Endothelial cell of umbilical vein (primary cell): ENCODE measurements around the gene MS4A14. TPM values are rescaled to one million over a fixed set of nuclear protein-coding genes. Genes with fewer than 3 reads are reported as not detected.

Experiments
- BruUV-seq: library from RNA; stranded (reverse); fragments of 400-500 nt; replicated peaks from 2 replicates; lab custom pipeline; 2021; lab: Mats Ljungman, UMichigan
- CTCF ChIA-PET: fragments of 300-600, 350-600 bp; sonication (Branson Sonifier 250); formaldehyde crosslinking; loops from one replicate; lab custom pipeline; 2021; ENCODE audit warnings: antibody characterized with exemption, inconsistent platforms; lab: Charles Lee
- POLR2A ChIA-PET: fragments of 300-600, 350-600 bp; sonication (Branson Sonifier 250); formaldehyde crosslinking; loops from one replicate; lab custom pipeline; 2021; ENCODE audit warnings: antibody characterized with exemption, inconsistent platforms; lab: Charles Lee
- DNase-seq: peaks from one replicate; pipeline ENCODE4 v3.0.0-alpha.2; 2011; ENCODE audit warnings: low read depth, low spot score
- FAIRE-seq: peaks from 2 replicates; lab custom pipeline; 2011; peaks lifted over from hg19 to GRCh38; lab: Jason Lieb, UNC
- H2AFZ ChIP-seq: 2 replicates; pipeline ENCODE4 v1.6.0; 2012; ENCODE audit warnings: low read depth, low read length, control low read depth, inconsistent platforms
- H3K27ac ChIP-seq: 2 replicates; pipeline ENCODE4 v1.5.1; 2011; ENCODE audit warnings: low read depth, mild to moderate bottlenecking, control low read depth, low read length, moderate library complexity; ENCODE audit not compliant: insufficient read depth
- H3K27me3 ChIP-seq, 2 experiments: 2 replicates each; pipeline versions ENCODE4 v1.6.0 to v1.6.1; 2011; ENCODE audit warnings: low read length in 2 of 2, mixed read lengths in 1 of 2; ENCODE audit not compliant: control insufficient read depth in 2 of 2, insufficient read depth in 2 of 2
- H3K36me3 ChIP-seq, 2 experiments: 2 replicates in 1 of 2; 3 replicates in 1 of 2; pipeline ENCODE4 v1.5.1; 2011; ENCODE audit warnings: low read length in 2 of 2, mild to moderate bottlenecking in 1 of 2, moderate library complexity in 1 of 2; ENCODE audit not compliant: control insufficient read depth in 2 of 2, insufficient read depth in 2 of 2; ENCODE audit errors: extremely low read depth in 1 of 2
- H3K4me1 ChIP-seq: 3 replicates; pipeline ENCODE4 v1.5.1; 2011; ENCODE audit warnings: mild to moderate bottlenecking, low read length; ENCODE audit not compliant: control insufficient read depth, insufficient read depth; ENCODE audit errors: extremely low read depth
- H3K4me2 ChIP-seq: 2 replicates; pipeline ENCODE4 v1.6.1; 2011; ENCODE audit warnings: low read length, control low read depth, mixed read lengths; ENCODE audit not compliant: insufficient read depth
- H3K4me3 ChIP-seq, 3 experiments: fragments of 200-600 bp in 1 of 3; sonication (generic), shearing (Covaris generic) in 1 of 3; replicated peaks in 1 of 3; 2 replicates each; pipeline ENCODE4 v1.5.1; 2011 to 2016; ENCODE audit warnings: control low read depth in 3 of 3, low read length in 3 of 3, mild to moderate bottlenecking in 2 of 3, inconsistent platforms in 1 of 3, low read depth in 1 of 3, moderate library complexity in 1 of 3; ENCODE audit not compliant: insufficient read depth in 1 of 3
- H3K79me2 ChIP-seq: 2 replicates; pipeline ENCODE4 v1.6.0; 2012; ENCODE audit warnings: low read length, inconsistent platforms; ENCODE audit not compliant: control insufficient read depth, insufficient read depth
- H3K9ac ChIP-seq: replicated peaks from 2 replicates; pipeline ENCODE3; 2011; ENCODE audit warnings: low read length, control low read depth; ENCODE audit not compliant: insufficient read depth; ENCODE audit errors: extremely low read depth
- H3K9me1 ChIP-seq: replicated peaks from 3 replicates; pipeline ENCODE4 v1.6.0; 2011; ENCODE audit warnings: mild to moderate bottlenecking, low read length; ENCODE audit not compliant: control insufficient read depth, insufficient read depth; ENCODE audit errors: extremely low read depth
- H3K9me3 ChIP-seq: replicated peaks from 2 replicates; pipeline ENCODE4 v1.5.1; 2012; ENCODE audit warnings: low read length, inconsistent platforms; ENCODE audit not compliant: control insufficient read depth, insufficient read depth
- H4K20me1 ChIP-seq: replicated peaks from 2 replicates; pipeline ENCODE3; 2011; ENCODE audit warnings: mild to moderate bottlenecking, low read length; ENCODE audit not compliant: control insufficient read depth, insufficient read depth; ENCODE audit errors: extremely low read depth
- EZH2 ChIP-seq: IDR thresholded peaks from 2 replicates; pipeline ENCODE4 v1.6.1; 2012; ENCODE audit warnings: borderline replicate concordance, low read depth, mild to moderate bottlenecking, moderate library complexity, low read length, inconsistent platforms; ENCODE audit not compliant: severe bottlenecking
- FOS ChIP-seq: IDR thresholded peaks from 2 replicates; pipeline ENCODE4 v1.6.1; 2011; ENCODE audit warnings: mild to moderate bottlenecking, low read length, moderate library complexity, borderline replicate concordance; ENCODE audit not compliant: insufficient read depth
- GATA2 ChIP-seq: IDR thresholded peaks from 2 replicates; pipeline ENCODE4 v1.7.0; 2011; ENCODE audit warnings: low read depth, mild to moderate bottlenecking, moderate library complexity, mixed read lengths, low read length; ENCODE audit not compliant: insufficient read length, insufficient read depth
- JUN ChIP-seq: IDR thresholded peaks from 2 replicates; pipeline ENCODE4 v1.6.1; 2011; ENCODE audit warnings: borderline replicate concordance, low read depth; ENCODE audit not compliant: insufficient read length, insufficient read depth
- MAX ChIP-seq: IDR thresholded peaks from 2 replicates; pipeline ENCODE4 v1.6.1; 2011; ENCODE audit not compliant: insufficient read depth, insufficient read length
- MYC ChIP-seq: IDR thresholded peaks from one replicate; pipeline ENCODE4 v1.6.1; 2011; ENCODE audit warnings: mild to moderate bottlenecking, low read depth, low read length
- POLR2A ChIP-seq: IDR thresholded peaks from 2 replicates; pipeline ENCODE4 v1.6.1; 2012; ENCODE audit warnings: low read depth, mild to moderate bottlenecking, control low read depth, low read length
- POLR2AphosphoS5 ChIP-seq: IDR thresholded peaks from 2 replicates; pipeline ENCODE4 v1.6.1; 2012; ENCODE audit warnings: low read depth, mild to moderate bottlenecking, control low read depth, low read length, moderate library complexity; ENCODE audit not compliant: insufficient read depth
- dilution Hi-C: fragments of 300-500 bp; cut with MboI; formaldehyde crosslinking; loops from one replicate; pipeline ENCODE4 v1.15.0; 2019; ENCODE audit warnings: low sequenced_read_pairs; ENCODE audit not compliant: extremely low pct_ligation_motif_present
- intact Hi-C: fragments of 100-400 bp; cut with micrococcal nuclease; formaldehyde crosslinking; loops from one replicate; pipeline ENCODE4 v1.10.0; 2022
- polyA plus RNA-seq, 4 experiments: library from polyadenylated mRNA; depleted of rRNA in 3 of 4; stranded (reverse) in 3 of 4; unstranded in 1 of 4; fragments of >200 nt; gene quantifications; 2 replicates each; pipeline versions ENCODE4 v1.2.1 to v1.2.3, GENCODE V29; 2011 to 2012; ENCODE audit warnings: missing spikeins in 1 of 4
- total RNA-seq: library from RNA; stranded (reverse); gene quantifications from 2 replicates; pipeline ENCODE4 v1.2.3, GENCODE V29; 2021
- TF ChIP-seq, protein P1 (sequence below), 2 donors: IDR thresholded peaks; 1 replicate in 1 of 2; 2 replicates in 1 of 2; pipeline ENCODE4 v1.5.1; 2011; ENCODE audit warnings: low read length in 2 of 2, mild to moderate bottlenecking in 2 of 2, moderate library complexity in 2 of 2, control low read depth in 1 of 2, inconsistent platforms in 1 of 2, low read depth in 1 of 2; ENCODE audit not compliant: insufficient read depth in 1 of 2; ENCODE audit errors: extremely low read depth in 1 of 2

MS4A14 gene
- total and polyA plus RNA-seq, 2 donors (not counting 3 experiments of a cell fraction or from before 2014, with no cell fraction given) = not detected

- POLR2A ChIA-PET = no interaction called here
Measured at GRCh38 chr11:60393016-60393415, 3.2 kb upstream of the MS4A14 start.

More at GRCh38 chr11:60393016-60393415, 3.2 kb upstream of the MS4A14 start:
- dilution Hi-C loops = no loop called here
- DNase-seq (no peak), FAIRE-seq (no peak)
- no peaks in the 10 kb centered on the region for H4K20me1 ChIP-seq
- intact Hi-C loops = no loop called here
- no peaks in the 10 kb centered on the region for H3K36me3 ChIP-seq
- H2AFZ ChIP-seq = no peak overlapping the region
- no TSS peak for BruUV-seq
- no peak for TF ChIP-seq FOS
- no peak for TF ChIP-seq EZH2
- TF ChIP-seq JUN = no peak
- TF ChIP-seq, protein P1, sequence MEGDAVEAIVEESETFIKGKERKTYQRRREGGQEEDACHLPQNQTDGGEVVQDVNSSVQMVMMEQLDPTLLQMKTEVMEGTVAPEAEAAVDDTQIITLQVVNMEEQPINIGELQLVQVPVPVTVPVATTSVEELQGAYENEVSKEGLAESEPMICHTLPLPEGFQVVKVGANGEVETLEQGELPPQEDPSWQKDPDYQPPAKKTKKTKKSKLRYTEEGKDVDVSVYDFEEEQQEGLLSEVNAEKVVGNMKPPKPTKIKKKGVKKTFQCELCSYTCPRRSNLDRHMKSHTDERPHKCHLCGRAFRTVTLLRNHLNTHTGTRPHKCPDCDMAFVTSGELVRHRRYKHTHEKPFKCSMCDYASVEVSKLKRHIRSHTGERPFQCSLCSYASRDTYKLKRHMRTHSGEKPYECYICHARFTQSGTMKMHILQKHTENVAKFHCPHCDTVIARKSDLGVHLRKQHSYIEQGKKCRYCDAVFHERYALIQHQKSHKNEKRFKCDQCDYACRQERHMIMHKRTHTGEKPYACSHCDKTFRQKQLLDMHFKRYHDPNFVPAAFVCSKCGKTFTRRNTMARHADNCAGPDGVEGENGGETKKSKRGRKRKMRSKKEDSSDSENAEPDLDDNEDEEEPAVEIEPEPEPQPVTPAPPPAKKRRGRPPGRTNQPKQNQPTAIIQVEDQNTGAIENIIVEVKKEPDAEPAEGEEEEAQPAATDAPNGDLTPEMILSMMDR (IDR thresholded peaks at IDR 0.05; ENCODE audit: extremely low read depth in 1 of 2, insufficient read depth in 1 of 2, low read depth in 1 of 2, low read length in 2 of 2) = no peak
- TF ChIP-seq POLR2A = no peak
- TF ChIP-seq MYC = no peak
- no peak for TF ChIP-seq POLR2AphosphoS5
- no peak for TF ChIP-seq MAX
- TF ChIP-seq GATA2 = no peak
- H3K9ac ChIP-seq = no peak overlapping the region
- H3K4me3 ChIP-seq = no peak overlapping the region
- no peaks in the 10 kb centered on the region for H3K4me1 ChIP-seq
- no peak overlapping the region for H3K27ac ChIP-seq
- H3K79me2 ChIP-seq = no peaks in the 10 kb centered on the region
- CTCF ChIA-PET = interaction anchor here (0.7 to 1.4 kb wide), 4 partner anchors 9 to 14 kb away, joined by 3 to 4 read pairs (median 3); no protein-coding TSS in a partner anchor
- no peak overlapping the region for H3K4me2 ChIP-seq
- no peaks in the 10 kb centered on the region for H3K27me3 ChIP-seq
- no peaks in the 10 kb centered on the region for H3K9me1 ChIP-seq
- no peaks in the 10 kb centered on the region for H3K9me3 ChIP-seq
